Tibial artery (tissue), 4 donors: ENCODE results near the gene PANX1.
A peak's percentile ranks its signal among the peaks of the same experiment; 100 is the strongest.

ENCODE experiments used
- DNase-seq, 2 donors: peaks; one replicate each; pipeline ENCODE4 v3.0.0-alpha.2; 2019
- H3K27ac ChIP-seq, 2 donors: fragments of 200-600 bp; sonication (generic) in 1 of 2; 1 replicate in 1 of 2; 2 replicates in 1 of 2; pipeline ENCODE4 v1.5.1; 2018 to 2019; ENCODE audit warnings: mild to moderate bottlenecking in 1 of 2
- H3K27me3 ChIP-seq, 2 donors: fragments of 200-600 bp; sonication (generic) in 1 of 2; one replicate each; pipeline versions ENCODE4 v1.5.1 to v1.6.0; 2016 to 2019
- H3K36me3 ChIP-seq, 3 donors: fragments of 200-600 bp; sonication (generic) in 2 of 3; one replicate each; pipeline ENCODE4 v1.5.1; 2016 to 2019; ENCODE audit warnings: mild to moderate bottlenecking in 2 of 3
- H3K4me1 ChIP-seq, 4 donors: fragments of 200-600 bp; sonication (generic) in 2 of 4; 1 replicate in 3 of 4; 2 replicates in 1 of 4; pipeline ENCODE4 v1.5.1; 2016 to 2019
- H3K4me3 ChIP-seq, 2 donors: fragments of 200-600 bp; sonication (generic) in 1 of 2; 1 replicate in 1 of 2; 2 replicates in 1 of 2; pipeline ENCODE4 v1.5.1; 2018 to 2019; ENCODE audit warnings: mild to moderate bottlenecking in 2 of 2
- H3K9me3 ChIP-seq, 3 donors: fragments of 200-600 bp; sonication (generic) in 1 of 3; one replicate each; pipeline ENCODE4 v1.5.1; 2016 to 2019
- intact Hi-C: fragments of 100-400 bp; cut with DNase I; formaldehyde crosslinking; loops from one replicate; pipeline ENCODE4 v1.15.0; 2023; ENCODE audit warnings: low total_unique reads
- TF ChIP-seq, protein P1 (sequence below), 2 experiments: fragments of 200-600 bp in 1 of 2; fragments of 450-650 bp in 1 of 2; IDR thresholded peaks; one replicate each; pipeline ENCODE4 v1.5.1; 2017 to 2019; ENCODE audit warnings: antibody characterized with exemption in 2 of 2, mild to moderate bottlenecking in 1 of 2, moderate library complexity in 1 of 2

Gene PANX1, protein sequence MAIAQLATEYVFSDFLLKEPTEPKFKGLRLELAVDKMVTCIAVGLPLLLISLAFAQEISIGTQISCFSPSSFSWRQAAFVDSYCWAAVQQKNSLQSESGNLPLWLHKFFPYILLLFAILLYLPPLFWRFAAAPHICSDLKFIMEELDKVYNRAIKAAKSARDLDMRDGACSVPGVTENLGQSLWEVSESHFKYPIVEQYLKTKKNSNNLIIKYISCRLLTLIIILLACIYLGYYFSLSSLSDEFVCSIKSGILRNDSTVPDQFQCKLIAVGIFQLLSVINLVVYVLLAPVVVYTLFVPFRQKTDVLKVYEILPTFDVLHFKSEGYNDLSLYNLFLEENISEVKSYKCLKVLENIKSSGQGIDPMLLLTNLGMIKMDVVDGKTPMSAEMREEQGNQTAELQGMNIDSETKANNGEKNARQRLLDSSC

GRCh38 chr11:94128746-94129511 lies at the start of gene PANX1:
Gene PANX1 (plus strand): TSS chr11:94128841. CDS start chr11:94129313, 472 bp downstream.
- peaks cover 0 to 54% (median 35%) of the 10 kb centered on the region in 4 donors for H3K4me1 ChIP-seq
- peak; percentile 76 to 87 for DNase-seq
- intact Hi-C loops = no loop called here

DNA sequence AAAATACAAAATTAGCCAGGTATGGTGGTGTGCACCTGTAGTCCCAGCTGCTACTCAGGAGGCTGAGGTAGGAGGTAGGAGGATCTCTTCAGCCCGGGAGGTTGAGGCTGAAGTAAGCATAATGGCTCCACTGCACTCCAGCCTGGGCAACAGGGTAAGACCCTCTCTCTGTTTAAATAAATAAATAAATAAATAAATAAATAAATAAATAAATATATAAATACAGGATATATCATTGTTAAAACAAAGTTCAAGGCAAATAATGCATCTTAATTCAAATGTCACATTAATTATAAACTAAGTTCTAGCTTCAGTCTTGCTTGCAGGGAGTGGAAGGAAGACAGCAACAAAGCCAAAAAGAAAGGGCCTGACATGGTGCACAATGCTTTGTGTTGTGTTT lies 44.5 kb upstream of the PANX1 start:
- peaks cover 0 to 3% of the 10 kb centered on the region in 2 donors for H3K27me3 ChIP-seq
- intact Hi-C loops = no loop called here
- no peaks in the 10 kb centered on the region for H3K4me1 ChIP-seq
- peaks cover 0 to 8% (median 0%) of the 10 kb centered on the region in 3 donors for H3K9me3 ChIP-seq
- no peak for DNase-seq
- H3K36me3 ChIP-seq = no peaks in the 10 kb centered on the region
- TF ChIP-seq, protein P1, sequence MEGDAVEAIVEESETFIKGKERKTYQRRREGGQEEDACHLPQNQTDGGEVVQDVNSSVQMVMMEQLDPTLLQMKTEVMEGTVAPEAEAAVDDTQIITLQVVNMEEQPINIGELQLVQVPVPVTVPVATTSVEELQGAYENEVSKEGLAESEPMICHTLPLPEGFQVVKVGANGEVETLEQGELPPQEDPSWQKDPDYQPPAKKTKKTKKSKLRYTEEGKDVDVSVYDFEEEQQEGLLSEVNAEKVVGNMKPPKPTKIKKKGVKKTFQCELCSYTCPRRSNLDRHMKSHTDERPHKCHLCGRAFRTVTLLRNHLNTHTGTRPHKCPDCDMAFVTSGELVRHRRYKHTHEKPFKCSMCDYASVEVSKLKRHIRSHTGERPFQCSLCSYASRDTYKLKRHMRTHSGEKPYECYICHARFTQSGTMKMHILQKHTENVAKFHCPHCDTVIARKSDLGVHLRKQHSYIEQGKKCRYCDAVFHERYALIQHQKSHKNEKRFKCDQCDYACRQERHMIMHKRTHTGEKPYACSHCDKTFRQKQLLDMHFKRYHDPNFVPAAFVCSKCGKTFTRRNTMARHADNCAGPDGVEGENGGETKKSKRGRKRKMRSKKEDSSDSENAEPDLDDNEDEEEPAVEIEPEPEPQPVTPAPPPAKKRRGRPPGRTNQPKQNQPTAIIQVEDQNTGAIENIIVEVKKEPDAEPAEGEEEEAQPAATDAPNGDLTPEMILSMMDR (IDR thresholded peaks at IDR 0.05) = no peak
- H3K4me3 ChIP-seq = no peak overlapping the region
- no peak overlapping the region for H3K27ac ChIP-seq

More at GRCh38 chr11:94128746-94129511, at the start of gene PANX1:
- Histone ChIP-seq H3K27ac (peak within 1 kb of the TSS; percentile 86 to 95), H3K36me3 (no peaks in the 10 kb centered on the region), H3K9me3 (no peaks in the 10 kb centered on the region), H3K4me3 (peak within 1 kb of the TSS; percentile 83 to 97), H3K27me3 (no peaks in the 10 kb centered on the region)
- TF ChIP-seq, protein P1 (IDR thresholded peaks at IDR 0.05) = no peak

- no peak for DNase-seq
- H3K9me3 ChIP-seq = no peaks in the 10 kb centered on the region
- TF ChIP-seq, protein P1 (IDR thresholded peaks at IDR 0.05) = no peak
- H3K4me1 ChIP-seq = no peaks in the 10 kb centered on the region
- H3K27ac ChIP-seq = no peak overlapping the region
- no peaks in the 10 kb centered on the region for H3K36me3 ChIP-seq
- intact Hi-C loops = no loop called here
- H3K27me3 ChIP-seq = peaks cover 0 to 3% of the 10 kb centered on the region in 2 donors
- no peak overlapping the region for H3K4me3 ChIP-seq
Observed at GRCh38 chr11:94088906-94089305, 39.7 kb upstream of the PANX1 start.

GRCh38 chr11:94089341-94089740 lies 39.3 kb upstream of the PANX1 start:
- Histone ChIP-seq H3K27me3 (peaks cover 0 to 3% of the 10 kb centered on the region in 2 donors), H3K4me3 (no peak overlapping the region), H3K36me3 (no peaks in the 10 kb centered on the region), H3K27ac (no peak overlapping the region), H3K9me3 (no peaks in the 10 kb centered on the region), H3K4me1 (no peaks in the 10 kb centered on the region)
- intact Hi-C loops = no loop called here
- DNase-seq = no peak
- TF ChIP-seq, protein P1 (IDR thresholded peaks at IDR 0.05) = no peak

GRCh38 chr11:94090401-94090800 lies 38.2 kb upstream of the PANX1 start:
- H3K27me3 ChIP-seq = peaks cover 0 to 3% of the 10 kb centered on the region in 2 donors
- no peak overlapping the region for H3K27ac ChIP-seq
- no peaks in the 10 kb centered on the region for H3K4me1 ChIP-seq
- intact Hi-C loops = no loop called here
- H3K4me3 ChIP-seq = no peak overlapping the region
- H3K9me3 ChIP-seq = no peaks in the 10 kb centered on the region
- DNase-seq = no peak
- no peaks in the 10 kb centered on the region for H3K36me3 ChIP-seq
- TF ChIP-seq, protein P1 (IDR thresholded peaks at IDR 0.05) = no peak
